Measurements from ENCODE around the gene ART1. TPM values are rescaled to one million over a fixed set of nuclear protein-coding genes. Genes with fewer than 3 reads are reported as not detected.

The ART1 gene
- total and polyA plus RNA-seq, 2 of the 8 experiments (the other 6 are each of a cell fraction or from before 2014, with no cell fraction given): not detected

DNA sequence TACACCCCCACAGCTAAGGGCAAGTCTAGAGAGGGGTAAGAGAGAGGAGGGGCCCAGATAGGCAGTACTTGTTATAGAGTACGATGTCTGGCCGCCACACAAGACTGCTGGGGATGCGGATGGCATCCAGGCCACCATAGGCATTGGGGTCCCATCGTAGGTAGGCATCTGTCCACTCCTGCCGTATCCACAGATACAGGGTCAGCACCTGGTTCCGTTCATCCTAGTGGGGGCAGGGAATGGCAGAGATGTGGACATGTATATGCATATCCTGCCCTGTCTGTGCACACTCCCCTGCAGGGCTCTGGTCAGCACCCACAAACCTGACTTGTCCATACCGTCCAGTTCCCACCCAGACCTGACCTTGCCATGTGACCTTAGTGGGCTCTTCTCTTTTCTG is 24.2 kb downstream of the ART1 start (continued):
- TF ChIP-seq, protein P1, sequence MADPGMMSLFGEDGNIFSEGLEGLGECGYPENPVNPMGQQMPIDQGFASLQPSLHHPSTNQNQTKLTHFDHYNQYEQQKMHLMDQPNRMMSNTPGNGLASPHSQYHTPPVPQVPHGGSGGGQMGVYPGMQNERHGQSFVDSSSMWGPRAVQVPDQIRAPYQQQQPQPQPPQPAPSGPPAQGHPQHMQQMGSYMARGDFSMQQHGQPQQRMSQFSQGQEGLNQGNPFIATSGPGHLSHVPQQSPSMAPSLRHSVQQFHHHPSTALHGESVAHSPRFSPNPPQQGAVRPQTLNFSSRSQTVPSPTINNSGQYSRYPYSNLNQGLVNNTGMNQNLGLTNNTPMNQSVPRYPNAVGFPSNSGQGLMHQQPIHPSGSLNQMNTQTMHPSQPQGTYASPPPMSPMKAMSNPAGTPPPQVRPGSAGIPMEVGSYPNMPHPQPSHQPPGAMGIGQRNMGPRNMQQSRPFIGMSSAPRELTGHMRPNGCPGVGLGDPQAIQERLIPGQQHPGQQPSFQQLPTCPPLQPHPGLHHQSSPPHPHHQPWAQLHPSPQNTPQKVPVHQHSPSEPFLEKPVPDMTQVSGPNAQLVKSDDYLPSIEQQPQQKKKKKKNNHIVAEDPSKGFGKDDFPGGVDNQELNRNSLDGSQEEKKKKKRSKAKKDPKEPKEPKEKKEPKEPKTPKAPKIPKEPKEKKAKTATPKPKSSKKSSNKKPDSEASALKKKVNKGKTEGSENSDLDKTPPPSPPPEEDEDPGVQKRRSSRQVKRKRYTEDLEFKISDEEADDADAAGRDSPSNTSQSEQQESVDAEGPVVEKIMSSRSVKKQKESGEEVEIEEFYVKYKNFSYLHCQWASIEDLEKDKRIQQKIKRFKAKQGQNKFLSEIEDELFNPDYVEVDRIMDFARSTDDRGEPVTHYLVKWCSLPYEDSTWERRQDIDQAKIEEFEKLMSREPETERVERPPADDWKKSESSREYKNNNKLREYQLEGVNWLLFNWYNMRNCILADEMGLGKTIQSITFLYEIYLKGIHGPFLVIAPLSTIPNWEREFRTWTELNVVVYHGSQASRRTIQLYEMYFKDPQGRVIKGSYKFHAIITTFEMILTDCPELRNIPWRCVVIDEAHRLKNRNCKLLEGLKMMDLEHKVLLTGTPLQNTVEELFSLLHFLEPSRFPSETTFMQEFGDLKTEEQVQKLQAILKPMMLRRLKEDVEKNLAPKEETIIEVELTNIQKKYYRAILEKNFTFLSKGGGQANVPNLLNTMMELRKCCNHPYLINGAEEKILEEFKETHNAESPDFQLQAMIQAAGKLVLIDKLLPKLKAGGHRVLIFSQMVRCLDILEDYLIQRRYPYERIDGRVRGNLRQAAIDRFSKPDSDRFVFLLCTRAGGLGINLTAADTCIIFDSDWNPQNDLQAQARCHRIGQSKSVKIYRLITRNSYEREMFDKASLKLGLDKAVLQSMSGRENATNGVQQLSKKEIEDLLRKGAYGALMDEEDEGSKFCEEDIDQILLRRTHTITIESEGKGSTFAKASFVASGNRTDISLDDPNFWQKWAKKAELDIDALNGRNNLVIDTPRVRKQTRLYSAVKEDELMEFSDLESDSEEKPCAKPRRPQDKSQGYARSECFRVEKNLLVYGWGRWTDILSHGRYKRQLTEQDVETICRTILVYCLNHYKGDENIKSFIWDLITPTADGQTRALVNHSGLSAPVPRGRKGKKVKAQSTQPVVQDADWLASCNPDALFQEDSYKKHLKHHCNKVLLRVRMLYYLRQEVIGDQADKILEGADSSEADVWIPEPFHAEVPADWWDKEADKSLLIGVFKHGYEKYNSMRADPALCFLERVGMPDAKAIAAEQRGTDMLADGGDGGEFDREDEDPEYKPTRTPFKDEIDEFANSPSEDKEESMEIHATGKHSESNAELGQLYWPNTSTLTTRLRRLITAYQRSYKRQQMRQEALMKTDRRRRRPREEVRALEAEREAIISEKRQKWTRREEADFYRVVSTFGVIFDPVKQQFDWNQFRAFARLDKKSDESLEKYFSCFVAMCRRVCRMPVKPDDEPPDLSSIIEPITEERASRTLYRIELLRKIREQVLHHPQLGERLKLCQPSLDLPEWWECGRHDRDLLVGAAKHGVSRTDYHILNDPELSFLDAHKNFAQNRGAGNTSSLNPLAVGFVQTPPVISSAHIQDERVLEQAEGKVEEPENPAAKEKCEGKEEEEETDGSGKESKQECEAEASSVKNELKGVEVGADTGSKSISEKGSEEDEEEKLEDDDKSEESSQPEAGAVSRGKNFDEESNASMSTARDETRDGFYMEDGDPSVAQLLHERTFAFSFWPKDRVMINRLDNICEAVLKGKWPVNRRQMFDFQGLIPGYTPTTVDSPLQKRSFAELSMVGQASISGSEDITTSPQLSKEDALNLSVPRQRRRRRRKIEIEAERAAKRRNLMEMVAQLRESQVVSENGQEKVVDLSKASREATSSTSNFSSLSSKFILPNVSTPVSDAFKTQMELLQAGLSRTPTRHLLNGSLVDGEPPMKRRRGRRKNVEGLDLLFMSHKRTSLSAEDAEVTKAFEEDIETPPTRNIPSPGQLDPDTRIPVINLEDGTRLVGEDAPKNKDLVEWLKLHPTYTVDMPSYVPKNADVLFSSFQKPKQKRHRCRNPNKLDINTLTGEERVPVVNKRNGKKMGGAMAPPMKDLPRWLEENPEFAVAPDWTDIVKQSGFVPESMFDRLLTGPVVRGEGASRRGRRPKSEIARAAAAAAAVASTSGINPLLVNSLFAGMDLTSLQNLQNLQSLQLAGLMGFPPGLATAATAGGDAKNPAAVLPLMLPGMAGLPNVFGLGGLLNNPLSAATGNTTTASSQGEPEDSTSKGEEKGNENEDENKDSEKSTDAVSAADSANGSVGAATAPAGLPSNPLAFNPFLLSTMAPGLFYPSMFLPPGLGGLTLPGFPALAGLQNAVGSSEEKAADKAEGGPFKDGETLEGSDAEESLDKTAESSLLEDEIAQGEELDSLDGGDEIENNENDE (IDR thresholded peaks at IDR 0.05; ENCODE audit: insufficient replicate concordance, low read length): no peak
- TF ChIP-seq EZH2 (IDR thresholded peaks at IDR 0.05; ENCODE audit: low read depth, low read length, severe bottlenecking): no peak
- no peak for TF ChIP-seq PHF8 (conservative IDR thresholded peaks at IDR 0.05; ENCODE audit: low read depth, low read length)
- no peak for TF ChIP-seq TBP (IDR thresholded peaks at IDR 0.05; ENCODE audit: low read depth, low read length)
- TF ChIP-seq POLR2AphosphoS5 (IDR thresholded peaks at IDR 0.05; ENCODE audit: low read depth, low read length): no peak
- TF ChIP-seq BRCA1 (IDR thresholded peaks at IDR 0.05; ENCODE audit: low read depth, low read length): no peak
- no peak for TF ChIP-seq TCF12 (IDR thresholded peaks at IDR 0.05; ENCODE audit: low read depth, low read length)
- no peak for TF ChIP-seq BACH1 (IDR thresholded peaks at IDR 0.05; ENCODE audit: low read length)

Measured in H1 (cell line).